ENCODE measurements around the gene KLRF2. TPM values are rescaled to one million over a fixed set of nuclear protein-coding genes. Genes with fewer than 3 reads are reported as not detected.

The KLRF2 gene
- total and polyA plus RNA-seq, 2 of the 8 experiments (the other 6 are each of a cell fraction or from before 2014, with no cell fraction given) = not detected

GRCh38 chr12:9943240-9943639, 62.0 kb downstream of the KLRF2 start:
- H3K4me3 ChIP-seq (ENCODE audit: extremely low read depth in 1 of 4, insufficient read depth in 2 of 4, low read depth in 3 of 4, low read length in 4 of 4) = no peak overlapping the region
- no peak overlapping the region for H3K9ac ChIP-seq (replicated peaks in 1 of 4; ENCODE audit: extremely low read depth in 1 of 4, low read depth in 3 of 4, low read length in 3 of 4)
- H2AK5ac ChIP-seq (ENCODE audit: low read depth, low read length) = no peak overlapping the region
- no peak overlapping the region for H2BK12ac ChIP-seq (ENCODE audit: low read depth, low read length)
- no peak overlapping the region for H3K56ac ChIP-seq (replicated peaks; ENCODE audit: insufficient read length, low read depth, low read length)
- no peaks in the 10 kb centered on the region for H4K20me1 ChIP-seq (replicated peaks in 1 of 2; ENCODE audit: control insufficient read depth in 1 of 2, insufficient read depth in 2 of 2, low read length in 2 of 2)
- no peaks in the 10 kb centered on the region for H3K36me3 ChIP-seq (ENCODE audit: control insufficient read depth in 2 of 4, insufficient read depth in 4 of 4, low read length in 3 of 4)
- H4K8ac ChIP-seq (ENCODE audit: extremely low read depth, insufficient read depth, low read length) = peak overlapping the region; percentile 35; the same call in 1 of the 2 replicates
- POLR2A ChIA-PET (ENCODE audit: partially characterized antibody) = no interaction called here
- H2AFZ ChIP-seq (ENCODE audit: low read length) = peak overlapping the region; percentile 84
- FAIRE-seq (no peak), DNase-seq (ENCODE audit: low read depth in 1 of 2, low spot score in 2 of 2) (no peak)
- H2BK120ac ChIP-seq (replicated peaks; ENCODE audit: low read depth, low read length) = no peak overlapping the region
- H2BK20ac ChIP-seq (ENCODE audit: low read length) = no peak overlapping the region
- H3K27me3 ChIP-seq (replicated peaks in 1 of 4; ENCODE audit: control insufficient read depth in 3 of 4, extremely low read depth in 1 of 4, insufficient read depth in 3 of 4, low read length in 3 of 4) = no peaks in the 10 kb centered on the region
- H3K23ac ChIP-seq (ENCODE audit: insufficient read length) = no peak overlapping the region
- no peak overlapping the region for H3K4ac ChIP-seq (replicated peaks; ENCODE audit: insufficient read length, low read depth, low read length)
- H3K4me1 ChIP-seq (replicated peaks in 1 of 4; ENCODE audit: control insufficient read depth in 3 of 4, insufficient read depth in 4 of 4, low read length in 3 of 4) = no peaks in the 10 kb centered on the region; a peak in 1 of 7 replicates
- H3K27ac ChIP-seq (ENCODE audit: low read depth, low read length) = no peak overlapping the region
- peaks cover 0 to 4% of the 10 kb centered on the region in 2 experiments; a peak in 1 of 4 replicates for H3K9me3 ChIP-seq (ENCODE audit: insufficient read depth in 2 of 2, low read depth in 1 of 2, low read length in 1 of 2)
- no peak overlapping the region for H3K4me2 ChIP-seq (ENCODE audit: insufficient read depth in 1 of 2, low read depth in 2 of 2, low read length in 2 of 2)
- WGBS, 2 experiments (ENCODE audit: extremely low coverage in 1 of 2, insufficient coverage in 1 of 2, insufficient read length in 1 of 2, insufficient replicate concordance in 2 of 2, low coverage in 1 of 2, low lambda C conversion rate in 2 of 2, missing lambda C conversion rate in 1 of 2) = 83% methylated on average over 16 of the region's 19 CpGs; no CpG with 5 or more reads in 1 of the 2 experiments
- H4K5ac ChIP-seq (ENCODE audit: insufficient read length, low read depth, low read length) = no peak overlapping the region
- H3K14ac ChIP-seq (ENCODE audit: insufficient read length) = no peak overlapping the region
- H4K91ac ChIP-seq (replicated peaks; ENCODE audit: insufficient read length, low read length) = no peak overlapping the region
- no peaks in the 10 kb centered on the region for H3K79me1 ChIP-seq (ENCODE audit: low read depth, low read length)
- CTCF ChIA-PET (ENCODE audit: partially characterized antibody) = interaction anchor here (1.2 kb wide), 1 partner anchor 94 kb away, joined by 3 read pairs; no protein-coding TSS in a partner anchor
- no peaks in the 10 kb centered on the region for H3K23me2 ChIP-seq (ENCODE audit: low read depth, low read length)
- H2BK15ac ChIP-seq (ENCODE audit: low read length) = no peak overlapping the region
- H3K79me2 ChIP-seq (ENCODE audit: control insufficient read depth in 1 of 2, insufficient read depth in 2 of 2, low read length in 2 of 2) = no peaks in the 10 kb centered on the region
- no peak overlapping the region for H2BK5ac ChIP-seq (ENCODE audit: low read depth, low read length)
- no peak overlapping the region for H3K18ac ChIP-seq (ENCODE audit: extremely low read depth, low read length)
- no peak for TF ChIP-seq SP2 (IDR thresholded peaks at IDR 0.05; ENCODE audit: low read length)
- TF ChIP-seq SUZ12 (IDR thresholded peaks at IDR 0.05; ENCODE audit: low read length) = no peak
- no peak for TF ChIP-seq ATF3 (IDR thresholded peaks at IDR 0.05; ENCODE audit: insufficient read depth, low read depth, low read length)
- no peak for TF ChIP-seq ZNF274 (IDR thresholded peaks at IDR 0.05; ENCODE audit: borderline replicate concordance, extremely low read depth, low read length)
- no peak for TF ChIP-seq CHD1 (IDR thresholded peaks at IDR 0.05; ENCODE audit: low read depth, low read length)
- no peak for TF ChIP-seq HDAC6 (IDR thresholded peaks at IDR 0.05; ENCODE audit: low read depth, low read length)
- no peak for TF ChIP-seq SP1 (IDR thresholded peaks at IDR 0.05; ENCODE audit: low read depth, low read length)
- TF ChIP-seq, protein P1, sequence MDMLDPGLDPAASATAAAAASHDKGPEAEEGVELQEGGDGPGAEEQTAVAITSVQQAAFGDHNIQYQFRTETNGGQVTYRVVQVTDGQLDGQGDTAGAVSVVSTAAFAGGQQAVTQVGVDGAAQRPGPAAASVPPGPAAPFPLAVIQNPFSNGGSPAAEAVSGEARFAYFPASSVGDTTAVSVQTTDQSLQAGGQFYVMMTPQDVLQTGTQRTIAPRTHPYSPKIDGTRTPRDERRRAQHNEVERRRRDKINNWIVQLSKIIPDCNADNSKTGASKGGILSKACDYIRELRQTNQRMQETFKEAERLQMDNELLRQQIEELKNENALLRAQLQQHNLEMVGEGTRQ (IDR thresholded peaks at IDR 0.05; ENCODE audit: low read length) = no peak
- no peak for TF ChIP-seq SRF (IDR thresholded peaks at IDR 0.05; ENCODE audit: low read depth, low read length)
- TF ChIP-seq EP300 (IDR thresholded peaks at IDR 0.05; ENCODE audit: borderline replicate concordance in 1 of 2, low read depth in 2 of 2, low read length in 2 of 2) = no peak
- TF ChIP-seq CTBP2 (IDR thresholded peaks at IDR 0.05; ENCODE audit: borderline replicate concordance, insufficient read depth, insufficient read length, low read length) = no peak
